Medulla oblongata (tissue), 1 donor: ENCODE measurements around the gene NUMA1.

Source experiments
- DNase-seq: peaks from one replicate; pipeline ENCODE4 v3.0.0-alpha.2; 2015; ENCODE audit errors: extremely low spot score

Gene NUMA1

GRCh38 chr11:72080326-72081183 is at the start of gene NUMA1, which contains the start of gene LRRC51:
NUMA1 (minus strand) TSS chr11:72080542; CDS start chr11:72035943, 44,599 bp downstream.
LRRC51 (plus strand) TSS chr11:72080850; CDS start chr11:72089084, 8,234 bp downstream.
- DNase-seq, result peak; percentile 100

- DNase-seq, result no peak
These were observed 49.0 kb upstream of the NUMA1 start for GRCh38 chr11:72129381-72129780.

- no peak for DNase-seq
These were observed 47.6 kb upstream of the NUMA1 start for GRCh38 chr11:72127923-72128322.

GRCh38 chr11:72125956-72126355 is 45.6 kb upstream of the NUMA1 start:
- no peak for DNase-seq

- DNase-seq, result no peak
These were observed 43.7 kb upstream of the NUMA1 start for GRCh38 chr11:72124046-72124445.

GRCh38 chr11:72123117-72123653 is 42.8 kb upstream of the NUMA1 start:
- no peak for DNase-seq

GRCh38 chr11:72122607-72123006 is 42.3 kb upstream of the NUMA1 start:
- no peak for DNase-seq

GRCh38 chr11:72120930-72121329 is 40.6 kb upstream of the NUMA1 start:
- no peak for DNase-seq

- DNase-seq, result no peak
These were observed 38.9 kb upstream of the NUMA1 start for GRCh38 chr11:72119198-72119597.

GRCh38 chr11:72116019-72116755 is 35.8 kb upstream of the NUMA1 start:
- DNase-seq, result no peak

- DNase-seq, result no peak
These were observed 34.2 kb upstream of the NUMA1 start for GRCh38 chr11:72114570-72114969.

- no peak for DNase-seq
These were observed 32.9 kb upstream of the NUMA1 start for GRCh38 chr11:72112978-72113808.

- DNase-seq, result peak; percentile 100
These were observed 32.0 kb upstream of the NUMA1 start, which contains the start of gene ANAPC15 for GRCh38 chr11:72112143-72112977. ANAPC15 (minus strand) TSS chr11:72112695; CDS start chr11:72111276, 1,419 bp downstream.

GRCh38 chr11:72111300-72112142 is 31.2 kb upstream of the NUMA1 start:
- no peak for DNase-seq

GRCh38 chr11:72105888-72106287 is 25.5 kb upstream of the NUMA1 start, which contains the start of gene TOMT:
TOMT (plus strand) TSS chr11:72105924; CDS start chr11:72105952, 28 bp downstream.
- DNase-seq, result no peak

GRCh38 chr11:72103754-72104167 is 23.4 kb upstream of the NUMA1 start:
- no peak for DNase-seq

GRCh38 chr11:72102946-72103753 is 22.8 kb upstream of the NUMA1 start, which contains the start of gene LAMTOR1:
LAMTOR1 (minus strand) TSS chr11:72103297; CDS start chr11:72103224, 73 bp downstream.
- DNase-seq, result peak; percentile 99

- DNase-seq, result no peak
These were observed 22.2 kb upstream of the NUMA1 start for GRCh38 chr11:72102631-72102945.

- DNase-seq, result no peak
These were observed 21.8 kb upstream of the NUMA1 start for GRCh38 chr11:72102162-72102561.
